Cardiac fibroblast (primary cell): ENCODE data around the gene SCAMP4.

Experiments used
- DNase-seq, 2 donors: peaks; one replicate each; pipeline versions ENCODE4 v3.0.0 to v3.0.0-alpha.2; 2010; ENCODE audit warnings: low read depth in 2 of 2
- H3K4me3 ChIP-seq, 2 donors: replicated peaks in 1 of 2; 1 replicate in 1 of 2; 2 replicates in 1 of 2; pipeline ENCODE4 v1.5.1; 2011; ENCODE audit warnings: low read depth in 2 of 2, low read length in 2 of 2, mild to moderate bottlenecking in 2 of 2, moderate library complexity in 1 of 2
- TF ChIP-seq, protein P1 (sequence below): IDR thresholded peaks from one replicate; pipeline ENCODE4 v1.5.1; 2011; ENCODE audit warnings: low read depth, mild to moderate bottlenecking, low read length, inconsistent platforms

SCAMP4 gene

DNA sequence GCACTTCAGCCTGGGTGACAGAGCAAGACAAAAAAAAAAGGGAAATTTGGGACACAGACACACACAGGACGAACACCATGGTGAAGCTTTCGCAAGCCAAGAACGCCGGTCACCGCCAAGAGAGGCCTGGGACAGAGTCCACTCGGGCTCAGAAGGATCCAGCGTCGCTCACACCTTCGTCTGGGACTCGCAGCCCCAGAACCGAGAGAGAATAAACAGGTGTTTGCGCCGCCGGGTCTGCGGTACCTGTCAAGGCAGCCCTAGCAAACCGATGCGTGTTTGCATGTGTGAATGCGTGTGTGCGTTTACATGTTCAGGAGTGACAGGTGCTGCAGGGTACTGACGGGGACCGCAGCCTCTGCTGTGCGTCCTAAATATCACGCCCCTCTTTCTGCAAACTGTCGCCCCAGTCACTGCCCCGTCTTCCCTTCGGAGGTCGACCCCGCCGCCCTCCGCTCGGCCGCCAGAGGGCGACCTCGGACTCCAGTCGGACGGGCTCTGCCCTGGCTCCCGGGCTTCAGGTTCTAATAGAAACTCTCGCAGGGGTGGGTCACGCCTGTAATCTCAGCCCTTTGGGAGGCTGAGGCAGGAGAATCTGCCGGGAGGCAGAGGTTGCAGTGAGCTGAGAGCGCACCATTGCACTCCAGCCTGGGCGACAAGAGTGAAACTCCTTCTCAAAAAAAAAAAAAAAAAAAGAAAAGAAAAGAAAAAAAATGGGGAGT lies 24.0 kb downstream of the SCAMP4 start:
- H3K4me3 ChIP-seq, result peak overlapping the region; percentile 26 to 38
- TF ChIP-seq, protein P1, sequence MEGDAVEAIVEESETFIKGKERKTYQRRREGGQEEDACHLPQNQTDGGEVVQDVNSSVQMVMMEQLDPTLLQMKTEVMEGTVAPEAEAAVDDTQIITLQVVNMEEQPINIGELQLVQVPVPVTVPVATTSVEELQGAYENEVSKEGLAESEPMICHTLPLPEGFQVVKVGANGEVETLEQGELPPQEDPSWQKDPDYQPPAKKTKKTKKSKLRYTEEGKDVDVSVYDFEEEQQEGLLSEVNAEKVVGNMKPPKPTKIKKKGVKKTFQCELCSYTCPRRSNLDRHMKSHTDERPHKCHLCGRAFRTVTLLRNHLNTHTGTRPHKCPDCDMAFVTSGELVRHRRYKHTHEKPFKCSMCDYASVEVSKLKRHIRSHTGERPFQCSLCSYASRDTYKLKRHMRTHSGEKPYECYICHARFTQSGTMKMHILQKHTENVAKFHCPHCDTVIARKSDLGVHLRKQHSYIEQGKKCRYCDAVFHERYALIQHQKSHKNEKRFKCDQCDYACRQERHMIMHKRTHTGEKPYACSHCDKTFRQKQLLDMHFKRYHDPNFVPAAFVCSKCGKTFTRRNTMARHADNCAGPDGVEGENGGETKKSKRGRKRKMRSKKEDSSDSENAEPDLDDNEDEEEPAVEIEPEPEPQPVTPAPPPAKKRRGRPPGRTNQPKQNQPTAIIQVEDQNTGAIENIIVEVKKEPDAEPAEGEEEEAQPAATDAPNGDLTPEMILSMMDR, result peak; percentile 93
- DNase-seq, result peak; percentile 76 to 77

DNA sequence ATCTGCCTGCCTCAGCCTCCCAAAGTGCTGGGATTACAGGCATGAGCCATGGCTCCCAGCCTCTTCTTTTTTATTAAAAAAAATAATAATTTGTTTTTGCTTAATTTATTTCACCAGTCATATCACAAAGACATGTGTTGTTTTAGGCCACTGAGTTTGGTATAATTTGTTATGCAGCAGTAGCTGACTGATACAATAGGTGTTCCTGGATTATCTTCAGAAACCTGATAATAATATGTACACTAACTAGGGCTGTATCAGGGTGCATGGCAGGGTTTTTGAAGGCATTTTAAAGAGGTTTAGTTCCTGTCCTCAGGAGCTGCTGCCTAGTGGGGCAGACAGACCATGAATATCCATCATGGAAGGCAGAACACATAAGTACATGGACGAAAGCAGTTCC lies 26.2 kb downstream of the SCAMP4 start:
- no peak overlapping the region for H3K4me3 ChIP-seq
- no peak for DNase-seq
- TF ChIP-seq, protein P1, result no peak

DNA sequence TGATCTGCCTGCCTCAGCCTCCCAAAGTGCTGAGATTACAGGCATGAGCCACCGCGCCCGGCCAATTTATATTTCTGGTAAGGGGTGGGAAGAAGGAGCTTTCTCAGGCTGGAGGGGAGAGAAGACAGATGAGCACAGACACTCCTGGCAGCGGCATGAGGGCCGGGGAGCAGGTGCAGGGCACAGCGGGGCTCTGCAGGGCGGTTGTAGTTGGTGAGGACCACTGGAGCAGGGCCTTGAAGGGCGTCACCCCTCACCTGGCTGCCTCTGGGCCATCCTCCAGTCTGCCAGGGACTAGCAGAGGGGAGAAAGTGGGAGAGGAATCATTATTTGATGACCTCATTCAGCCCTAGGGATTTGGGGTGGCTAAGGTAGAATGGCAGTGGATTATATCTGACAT lies 27.2 kb downstream of the SCAMP4 start:
- H3K4me3 ChIP-seq, result no peak overlapping the region
- TF ChIP-seq, protein P1, result no peak
- DNase-seq, result no peak

DNA sequence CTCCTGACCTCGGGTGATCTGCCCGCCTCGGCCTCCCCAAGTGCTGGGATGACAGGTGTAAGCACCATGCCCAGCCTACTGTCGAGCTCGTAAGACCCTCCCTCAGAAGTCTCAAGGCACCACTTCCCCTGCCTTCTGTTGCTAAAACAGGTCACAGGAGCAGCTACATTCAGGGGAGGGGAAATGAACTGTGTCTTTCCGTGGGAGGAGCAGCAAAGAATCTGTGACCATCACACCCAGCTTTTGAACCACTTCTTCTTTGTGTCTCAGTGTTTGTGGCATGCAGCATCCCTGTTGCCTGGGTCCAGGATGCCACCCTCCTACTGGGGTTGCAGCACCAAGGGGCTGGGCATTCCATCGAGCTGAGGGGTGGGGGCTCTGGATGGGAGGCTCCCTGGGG lies 28.0 kb downstream of the SCAMP4 start:
- DNase-seq, result no peak
- H3K4me3 ChIP-seq, result no peak overlapping the region
- TF ChIP-seq, protein P1, result no peak

DNA sequence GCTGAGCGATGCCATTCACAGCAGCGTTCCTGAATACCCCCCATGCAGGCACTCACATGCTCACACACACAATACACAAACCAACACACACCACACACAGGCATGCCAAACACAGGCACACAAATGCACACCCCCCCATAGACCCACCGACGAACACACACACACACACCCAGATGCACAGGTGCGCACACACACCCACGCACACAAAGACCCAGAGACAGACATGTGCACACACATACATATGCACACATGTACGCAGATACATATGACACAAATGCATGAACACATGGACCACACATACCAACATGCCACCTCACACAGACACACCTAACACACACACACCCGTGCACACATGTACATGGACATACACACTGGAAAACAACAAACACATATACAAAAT lies 28.7 kb downstream of the SCAMP4 start:
- H3K4me3 ChIP-seq, result no peak overlapping the region
- TF ChIP-seq, protein P1, result no peak
- no peak for DNase-seq

DNA sequence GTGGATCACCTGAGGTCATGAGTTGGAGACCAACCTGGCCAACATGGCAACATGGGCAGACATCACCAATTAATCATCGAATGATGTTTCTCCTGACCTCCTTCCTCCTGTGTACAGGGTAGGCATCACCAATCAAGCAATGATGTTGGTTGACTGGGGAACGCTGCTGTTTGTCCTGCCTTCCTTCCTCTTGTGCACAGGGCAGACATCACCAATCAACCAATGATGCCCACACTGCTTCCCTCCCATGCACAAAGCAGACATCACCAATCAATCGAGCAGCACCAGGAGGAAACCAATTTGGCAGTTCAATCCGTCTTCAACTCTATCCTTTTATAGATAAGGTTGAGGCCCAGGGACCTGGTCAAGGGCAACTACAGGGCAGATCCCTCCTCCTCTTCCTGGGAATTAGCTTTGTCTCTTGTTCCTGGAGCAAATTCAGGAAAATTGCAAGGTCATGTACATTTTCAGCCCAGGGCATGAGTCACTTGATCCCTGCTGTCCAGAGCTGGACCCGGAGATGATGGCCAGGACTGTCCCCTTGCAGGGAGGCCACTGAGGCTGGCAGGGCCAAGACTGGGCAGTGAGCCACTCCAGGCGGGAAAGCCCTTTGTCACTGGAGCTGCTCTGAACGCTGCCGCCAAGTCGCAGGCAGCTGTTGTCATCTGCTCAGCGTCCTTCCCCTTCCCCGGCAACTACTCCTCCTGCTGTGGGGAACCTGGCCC lies 30.4 kb downstream of the SCAMP4 start:
- TF ChIP-seq, protein P1, result no peak
- no peak overlapping the region for H3K4me3 ChIP-seq
- peak; percentile 70 to 82 for DNase-seq

DNA sequence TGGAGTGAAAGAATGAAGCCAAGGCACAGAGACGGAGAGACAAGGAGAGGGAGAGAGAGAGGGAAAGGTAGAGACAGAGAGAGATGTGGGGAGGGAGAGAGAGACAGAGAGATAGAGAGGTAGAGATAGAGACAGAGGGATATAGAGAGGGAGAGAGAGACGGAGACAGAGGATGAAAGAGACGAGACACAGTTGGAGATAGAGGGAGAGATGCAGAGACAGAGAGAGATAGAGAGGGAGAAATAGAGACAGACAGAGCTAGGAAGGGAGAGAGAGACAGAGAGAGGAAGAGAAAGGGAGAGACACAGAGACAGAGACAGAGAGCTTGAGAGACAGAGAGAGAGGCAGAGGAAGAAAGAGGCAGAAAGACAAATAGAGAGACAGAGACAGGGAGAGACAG lies 31.2 kb downstream of the SCAMP4 start:
- DNase-seq, result no peak
- TF ChIP-seq, protein P1, result no peak
- no peak overlapping the region for H3K4me3 ChIP-seq
